Loucy (cell line): ENCODE data around the gene TBC1D24.

ENCODE experiments used
- EZH2phosphoT487 ChIP-seq: fragments of 200-600 bp; IDR thresholded peaks from 2 replicates; pipeline ENCODE4 v1.6.1; 2018; ENCODE audit warnings: antibody characterized with exemption, mild to moderate bottlenecking, moderate library complexity, borderline replicate concordance
- TF ChIP-seq, protein P1 (sequence below): fragments of 200-600 bp; sonication (generic); conservative IDR thresholded peaks from 2 replicates; pipeline ENCODE4 v1.5.1; 2014; ENCODE audit warnings: mild to moderate bottlenecking, antibody characterized with exemption, low read length

GRCh38 chr16:2505695-2506094, 30.8 kb downstream of the TBC1D24 start:
- TF ChIP-seq, protein P1, sequence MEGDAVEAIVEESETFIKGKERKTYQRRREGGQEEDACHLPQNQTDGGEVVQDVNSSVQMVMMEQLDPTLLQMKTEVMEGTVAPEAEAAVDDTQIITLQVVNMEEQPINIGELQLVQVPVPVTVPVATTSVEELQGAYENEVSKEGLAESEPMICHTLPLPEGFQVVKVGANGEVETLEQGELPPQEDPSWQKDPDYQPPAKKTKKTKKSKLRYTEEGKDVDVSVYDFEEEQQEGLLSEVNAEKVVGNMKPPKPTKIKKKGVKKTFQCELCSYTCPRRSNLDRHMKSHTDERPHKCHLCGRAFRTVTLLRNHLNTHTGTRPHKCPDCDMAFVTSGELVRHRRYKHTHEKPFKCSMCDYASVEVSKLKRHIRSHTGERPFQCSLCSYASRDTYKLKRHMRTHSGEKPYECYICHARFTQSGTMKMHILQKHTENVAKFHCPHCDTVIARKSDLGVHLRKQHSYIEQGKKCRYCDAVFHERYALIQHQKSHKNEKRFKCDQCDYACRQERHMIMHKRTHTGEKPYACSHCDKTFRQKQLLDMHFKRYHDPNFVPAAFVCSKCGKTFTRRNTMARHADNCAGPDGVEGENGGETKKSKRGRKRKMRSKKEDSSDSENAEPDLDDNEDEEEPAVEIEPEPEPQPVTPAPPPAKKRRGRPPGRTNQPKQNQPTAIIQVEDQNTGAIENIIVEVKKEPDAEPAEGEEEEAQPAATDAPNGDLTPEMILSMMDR = no peak
- no peak for TF ChIP-seq EZH2phosphoT487
